IPS-18a (cell line): Measurements from ENCODE around the gene CAPNS2.
"Not testable (repeated sequence)": the region's sequence is repeated elsewhere in the genome, so short reads cannot be mapped to it uniquely, and the experiment has no call there.

Experiments
- H3K27ac ChIP-seq: one replicate; pipeline ENCODE4 v1.5.1; 2013; ENCODE audit warnings: low read length
- H3K27me3 ChIP-seq: one replicate; pipeline ENCODE4 v1.6.1; 2013; ENCODE audit warnings: mild to moderate bottlenecking, low read length; ENCODE audit not compliant: control insufficient read depth, insufficient read depth
- H3K36me3 ChIP-seq: one replicate; pipeline ENCODE4 v1.6.1; 2013; ENCODE audit warnings: low read depth, low read length; ENCODE audit not compliant: control insufficient read depth
- H3K4me1 ChIP-seq: one replicate; pipeline ENCODE4 v1.6.1; 2013; ENCODE audit warnings: low read depth, low read length; ENCODE audit not compliant: control insufficient read depth
- H3K4me3 ChIP-seq: one replicate; pipeline ENCODE4 v1.5.1; 2013; ENCODE audit warnings: low read length
- H3K9ac ChIP-seq: one replicate; pipeline ENCODE4 v1.6.1; 2013; ENCODE audit warnings: mild to moderate bottlenecking, low read length, moderate library complexity
- H3K9me3 ChIP-seq: one replicate; pipeline ENCODE4 v1.6.1; 2013; ENCODE audit warnings: low read depth, low read length; ENCODE audit not compliant: control insufficient read depth

Gene CAPNS2

DNA sequence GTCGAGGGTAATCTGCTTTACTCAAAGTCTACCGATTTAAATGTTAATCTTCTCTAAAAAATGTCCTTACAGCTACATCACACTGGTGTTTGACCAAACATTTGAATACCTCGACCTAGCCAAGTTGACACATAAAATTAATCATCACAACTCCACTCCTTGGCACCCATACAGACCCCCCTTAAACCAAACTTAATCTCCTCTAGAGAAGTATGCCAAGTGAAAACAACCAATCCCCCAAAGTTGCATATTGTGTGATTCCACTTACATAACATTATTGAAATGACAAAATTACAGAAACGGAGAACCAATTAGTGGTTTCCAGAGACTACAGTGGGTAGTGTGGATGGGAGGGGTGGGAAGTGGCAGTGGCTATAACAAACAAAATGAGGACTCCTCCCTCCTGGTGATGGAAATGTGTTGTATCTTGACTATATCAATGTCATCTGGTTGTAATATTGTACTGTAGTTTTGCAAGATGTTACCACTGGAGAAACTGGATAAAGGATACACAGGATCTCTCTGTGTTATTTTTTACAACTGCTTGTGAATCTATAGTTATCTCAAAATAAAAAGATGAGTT, 39.4 kb downstream of the CAPNS2 start:
- Histone ChIP-seq H3K4me3 (no peak overlapping the region), H3K27me3 (no peaks in the 10 kb centered on the region), H3K27ac (no peak overlapping the region), H3K9ac (no peak overlapping the region), H3K9me3 (no peaks in the 10 kb centered on the region), H3K4me1 (no peaks in the 10 kb centered on the region), H3K36me3 (no peaks in the 10 kb centered on the region)

DNA sequence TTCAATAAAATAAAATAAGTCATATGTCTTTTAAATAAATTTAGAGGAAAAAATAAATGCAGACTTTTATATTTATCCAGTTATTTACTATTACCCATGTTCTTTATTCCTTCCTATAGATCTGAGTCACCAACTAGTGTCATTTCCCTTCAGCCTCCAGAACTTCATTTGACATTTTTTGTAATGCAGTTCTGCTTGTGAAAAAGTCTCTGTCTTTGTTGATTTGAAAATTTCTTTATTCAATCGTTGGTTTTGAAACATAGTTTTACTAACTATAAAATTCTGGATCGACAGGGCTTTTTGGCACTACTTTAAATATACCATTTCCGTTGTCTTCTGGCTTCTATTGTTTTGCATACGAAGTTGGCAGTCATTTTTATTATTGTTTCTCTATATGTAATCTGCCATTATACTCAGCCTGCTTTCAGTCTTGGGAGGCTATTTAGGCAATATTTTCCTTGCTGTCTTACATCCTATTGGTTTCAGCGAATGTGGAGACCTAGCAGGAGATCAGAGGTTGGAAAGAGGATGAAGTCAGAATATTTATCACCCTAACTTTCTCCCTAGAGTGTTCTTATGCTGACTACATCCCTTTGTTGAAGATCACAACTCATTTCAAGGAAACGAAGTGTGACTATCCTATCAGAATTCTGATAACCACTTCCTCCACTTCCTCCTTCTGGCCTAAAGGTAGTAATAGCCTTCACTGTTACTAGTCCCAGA, 47.3 kb downstream of the CAPNS2 start:
- H3K36me3 ChIP-seq: no peaks in the 10 kb centered on the region
- H3K27ac ChIP-seq: no peak overlapping the region
- no peaks in the 10 kb centered on the region for H3K9me3 ChIP-seq
- no peaks in the 10 kb centered on the region for H3K27me3 ChIP-seq
- H3K9ac ChIP-seq: no peak overlapping the region
- H3K4me3 ChIP-seq: no peak overlapping the region
- H3K4me1 ChIP-seq: no peaks in the 10 kb centered on the region

DNA sequence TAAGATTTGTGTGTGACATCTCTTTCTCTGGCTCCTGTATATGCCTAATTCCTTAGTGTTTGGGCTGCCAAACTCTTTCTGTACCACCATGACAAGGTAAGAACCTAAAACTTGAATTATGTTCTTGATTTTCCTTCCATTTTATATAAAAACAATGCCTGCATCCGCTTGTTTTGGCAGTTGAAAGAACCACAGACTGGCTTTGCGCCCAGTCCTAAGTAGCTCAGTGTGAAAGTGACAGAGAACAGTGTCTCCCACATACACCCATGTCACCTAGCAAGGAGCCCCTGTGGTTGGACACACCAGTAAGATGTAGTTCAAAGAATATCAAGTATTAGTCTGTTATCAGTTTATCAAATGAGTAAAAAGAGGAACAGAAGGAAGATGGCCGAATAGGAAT, 48.6 kb downstream of the CAPNS2 start:
- no peaks in the 10 kb centered on the region for H3K4me1 ChIP-seq
- no peaks in the 10 kb centered on the region for H3K9me3 ChIP-seq
- no peaks in the 10 kb centered on the region for H3K27me3 ChIP-seq
- H3K36me3 ChIP-seq: no peaks in the 10 kb centered on the region
- H3K27ac ChIP-seq: no peak overlapping the region
- no peak overlapping the region for H3K9ac ChIP-seq
- no peak overlapping the region for H3K4me3 ChIP-seq

DNA sequence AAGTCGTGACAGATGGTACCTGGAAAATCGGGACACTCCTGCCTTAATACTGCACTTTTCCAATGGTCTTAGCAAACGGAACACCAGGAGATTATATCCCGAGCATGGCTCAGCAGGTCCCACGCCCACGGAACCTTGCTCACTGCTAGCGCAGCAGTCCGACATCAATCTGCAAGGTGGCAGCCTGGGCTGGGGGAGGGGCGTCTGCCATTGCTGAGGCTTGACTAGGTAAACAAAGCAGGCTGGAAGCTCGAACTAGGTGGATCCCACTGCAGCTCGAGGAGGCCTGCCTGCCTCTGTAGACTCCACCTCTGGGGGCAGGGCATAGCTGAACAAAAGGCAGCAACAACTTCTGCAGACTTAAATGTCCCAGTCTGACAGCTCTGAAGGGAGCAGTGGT, 49.2 kb downstream of the CAPNS2 start:
- not testable (repeated sequence) for H3K27ac ChIP-seq, H3K9me3 ChIP-seq, H3K36me3 ChIP-seq, H3K9ac ChIP-seq, H3K4me1 ChIP-seq, H3K4me3 ChIP-seq, H3K27me3 ChIP-seq
